ENCODE measurements around the gene FXYD3.

GRCh38 chr19:35112995-35113688 lies 2.5 kb upstream of the FXYD3 start:
- no peak for TF ChIP-seq EZH2phosphoT487 (IDR thresholded peaks at IDR 0.05; ENCODE audit: unreplicated experiment)
- TF ChIP-seq STAT1 (IDR thresholded peaks at IDR 0.05; ENCODE audit: unreplicated experiment): no peak
- no peak for TF ChIP-seq CTCF (conservative IDR thresholded peaks at IDR 0.05; ENCODE audit: low read depth in 2 of 2)
- TF ChIP-seq POLR2AphosphoS5 (IDR thresholded peaks at IDR 0.05; ENCODE audit: low read depth): no peak
- no peak for TF ChIP-seq REST (IDR thresholded peaks at IDR 0.05; ENCODE audit: unreplicated experiment)
- no peak for TF ChIP-seq EZH2 (IDR thresholded peaks at IDR 0.05; ENCODE audit: low read depth, unreplicated experiment)

Data from GM23338 (cell line).